Measurements from ENCODE around the gene CREG2.

DNA sequence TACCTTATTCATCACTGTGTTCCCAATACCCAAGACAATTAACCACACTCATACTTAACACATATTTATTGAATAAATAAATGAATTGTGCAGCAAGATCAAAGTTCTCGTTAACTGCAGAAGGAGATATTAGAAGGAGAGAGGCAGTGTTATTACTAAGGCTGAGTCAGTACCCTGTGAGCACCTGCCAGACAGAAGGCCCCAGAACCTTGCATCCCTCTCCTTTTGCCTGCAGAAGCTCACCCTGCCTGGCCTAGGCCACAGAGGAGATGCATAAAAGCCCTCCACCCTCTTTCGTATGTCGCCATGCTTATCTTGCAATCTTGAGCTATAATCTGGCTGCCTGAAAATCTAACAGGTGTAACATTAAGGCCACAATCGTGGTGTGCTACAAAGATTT is 58.3 kb downstream of the CREG2 start:
- TF ChIP-seq, protein P1, sequence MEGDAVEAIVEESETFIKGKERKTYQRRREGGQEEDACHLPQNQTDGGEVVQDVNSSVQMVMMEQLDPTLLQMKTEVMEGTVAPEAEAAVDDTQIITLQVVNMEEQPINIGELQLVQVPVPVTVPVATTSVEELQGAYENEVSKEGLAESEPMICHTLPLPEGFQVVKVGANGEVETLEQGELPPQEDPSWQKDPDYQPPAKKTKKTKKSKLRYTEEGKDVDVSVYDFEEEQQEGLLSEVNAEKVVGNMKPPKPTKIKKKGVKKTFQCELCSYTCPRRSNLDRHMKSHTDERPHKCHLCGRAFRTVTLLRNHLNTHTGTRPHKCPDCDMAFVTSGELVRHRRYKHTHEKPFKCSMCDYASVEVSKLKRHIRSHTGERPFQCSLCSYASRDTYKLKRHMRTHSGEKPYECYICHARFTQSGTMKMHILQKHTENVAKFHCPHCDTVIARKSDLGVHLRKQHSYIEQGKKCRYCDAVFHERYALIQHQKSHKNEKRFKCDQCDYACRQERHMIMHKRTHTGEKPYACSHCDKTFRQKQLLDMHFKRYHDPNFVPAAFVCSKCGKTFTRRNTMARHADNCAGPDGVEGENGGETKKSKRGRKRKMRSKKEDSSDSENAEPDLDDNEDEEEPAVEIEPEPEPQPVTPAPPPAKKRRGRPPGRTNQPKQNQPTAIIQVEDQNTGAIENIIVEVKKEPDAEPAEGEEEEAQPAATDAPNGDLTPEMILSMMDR (IDR thresholded peaks at IDR 0.05): no peak
- TF ChIP-seq POLR2A (IDR thresholded peaks at IDR 0.05): no peak

Measured in sigmoid colon (tissue), 3 donors.